GM12873 (cell line): ENCODE measurements around the gene ETFRF1.

Source experiments
- CTCF ChIP-seq: IDR thresholded peaks from 2 replicates; pipeline ENCODE4 v1.5.1; 2012; ENCODE audit warnings: low read depth, mild to moderate bottlenecking, moderate library complexity, low read length, control low read depth; ENCODE audit not compliant: insufficient read depth; ENCODE audit errors: missing control alignments

The ETFRF1 gene

GRCh38 chr12:25182765-25183164 is 12.3 kb upstream of the ETFRF1 start:
- TF ChIP-seq CTCF = no peak

DNA sequence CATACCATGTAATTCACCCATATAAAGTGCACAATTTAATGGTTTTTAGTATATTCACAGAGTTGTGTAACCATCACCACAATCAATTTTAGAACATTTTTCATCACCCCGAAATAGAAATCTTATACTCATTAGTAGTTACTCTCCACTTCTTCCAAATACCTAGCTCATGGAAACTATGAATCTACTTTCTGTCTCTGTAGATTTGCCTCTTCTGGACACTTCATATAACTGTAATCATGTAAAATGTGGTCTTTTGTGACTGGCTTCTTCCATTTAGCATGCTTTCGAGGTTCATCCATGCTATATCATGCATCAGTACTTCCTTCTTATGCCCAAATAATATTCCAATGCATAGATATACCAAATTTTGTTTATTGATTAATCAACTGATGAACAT is 10.9 kb upstream of the ETFRF1 start:
- TF ChIP-seq CTCF = no peak

- no peak for TF ChIP-seq CTCF
These were observed 8.8 kb upstream of the ETFRF1 start for GRCh38 chr12:25186038-25186787.

- TF ChIP-seq CTCF = no peak
These were observed 8.1 kb upstream of the ETFRF1 start for GRCh38 chr12:25186788-25187402.

GRCh38 chr12:25187781-25188180 is 7.3 kb upstream of the ETFRF1 start:
- no peak for TF ChIP-seq CTCF

GRCh38 chr12:25189656-25190055 is 5.4 kb upstream of the ETFRF1 start:
- no peak for TF ChIP-seq CTCF

GRCh38 chr12:25190793-25191192 is 4.2 kb upstream of the ETFRF1 start:
- no peak for TF ChIP-seq CTCF
